ENCODE measurements around the gene ASRGL1.

ASRGL1 gene

GRCh38 chr11:62402960-62403730, 65.9 kb downstream of the ASRGL1 start:
- no peak overlapping the region for H3K27ac ChIP-seq (ENCODE audit: low read depth, low read length)
- WGBS, result 95% methylated on average over 12 of the region's 12 CpGs
- H3K4me1 ChIP-seq (ENCODE audit: insufficient read depth, low read length), result peaks cover 14% of the 10 kb centered on the region; the same call in 1 of the 2 replicates
- no peaks in the 10 kb centered on the region for H3K9me3 ChIP-seq (ENCODE audit: insufficient read depth, low read depth, low read length)
- H3K36me3 ChIP-seq (ENCODE audit: insufficient read depth, low read length), result no peaks in the 10 kb centered on the region
- H3K9ac ChIP-seq (ENCODE audit: low read depth, low read length), result no peak overlapping the region
- H3K27me3 ChIP-seq (ENCODE audit: insufficient read depth, low read length), result no peaks in the 10 kb centered on the region
- H3K4me3 ChIP-seq (ENCODE audit: low read length), result no peak overlapping the region

GRCh38 chr11:62404435-62404834, 67.2 kb downstream of the ASRGL1 start:
- 98% methylated on average over 6 of the region's 6 CpGs for WGBS

GRCh38 chr11:62404901-62405300, 67.7 kb downstream of the ASRGL1 start:
- no peak overlapping the region for H3K27ac ChIP-seq (ENCODE audit: low read depth, low read length)
- H3K27me3 ChIP-seq (ENCODE audit: insufficient read depth, low read length), result no peaks in the 10 kb centered on the region
- peaks cover 8% of the 10 kb centered on the region; the same call in 1 of the 2 replicates for H3K4me1 ChIP-seq (ENCODE audit: insufficient read depth, low read length)
- H3K9ac ChIP-seq (ENCODE audit: low read depth, low read length), result no peak overlapping the region
- WGBS, result 88% methylated on average over 5 of the region's 5 CpGs
- H3K36me3 ChIP-seq (ENCODE audit: insufficient read depth, low read length), result no peaks in the 10 kb centered on the region
- H3K9me3 ChIP-seq (ENCODE audit: insufficient read depth, low read depth, low read length), result no peaks in the 10 kb centered on the region
- no peak overlapping the region for H3K4me3 ChIP-seq (ENCODE audit: low read length)

More at GRCh38 chr11:62404435-62404834, 67.2 kb downstream of the ASRGL1 start:
- H3K36me3 ChIP-seq (ENCODE audit: insufficient read depth, low read length), result no peaks in the 10 kb centered on the region
- H3K4me3 ChIP-seq (ENCODE audit: low read length), result no peak overlapping the region
- no peak overlapping the region for H3K27ac ChIP-seq (ENCODE audit: low read depth, low read length)
- no peak overlapping the region for H3K9ac ChIP-seq (ENCODE audit: low read depth, low read length)
- H3K4me1 ChIP-seq (ENCODE audit: insufficient read depth, low read length), result peaks cover 8% of the 10 kb centered on the region; the same call in 1 of the 2 replicates
- no peaks in the 10 kb centered on the region for H3K27me3 ChIP-seq (ENCODE audit: insufficient read depth, low read length)
- H3K9me3 ChIP-seq (ENCODE audit: insufficient read depth, low read depth, low read length), result no peaks in the 10 kb centered on the region

- Histone ChIP-seq H3K27me3 (ENCODE audit: insufficient read depth, low read length) (no peaks in the 10 kb centered on the region), H3K9ac (ENCODE audit: low read depth, low read length) (no peak overlapping the region), H3K4me1 (ENCODE audit: insufficient read depth, low read length) (peaks cover 8% of the 10 kb centered on the region; the same call in 1 of the 2 replicates), H3K9me3 (ENCODE audit: insufficient read depth, low read depth, low read length) (no peaks in the 10 kb centered on the region), H3K4me3 (ENCODE audit: low read length) (no peak overlapping the region), H3K27ac (ENCODE audit: low read depth, low read length) (no peak overlapping the region), H3K36me3 (ENCODE audit: insufficient read depth, low read length) (no peaks in the 10 kb centered on the region)
- 87% methylated on average over 4 of the region's 4 CpGs for WGBS
Measured at GRCh38 chr11:62406034-62406433, 68.8 kb downstream of the ASRGL1 start.

- Histone ChIP-seq H3K9me3 (ENCODE audit: insufficient read depth, low read depth, low read length) (no peaks in the 10 kb centered on the region), H3K4me1 (ENCODE audit: insufficient read depth, low read length) (no peaks in the 10 kb centered on the region), H3K27me3 (ENCODE audit: insufficient read depth, low read length) (no peaks in the 10 kb centered on the region), H3K4me3 (ENCODE audit: low read length) (no peak overlapping the region), H3K27ac (ENCODE audit: low read depth, low read length) (no peak overlapping the region), H3K9ac (ENCODE audit: low read depth, low read length) (no peak overlapping the region), H3K36me3 (ENCODE audit: insufficient read depth, low read length) (no peaks in the 10 kb centered on the region)
- WGBS, result 92% methylated on average over 8 of the region's 8 CpGs
Measured at GRCh38 chr11:62409831-62410230, 72.6 kb downstream of the ASRGL1 start.

- Histone ChIP-seq H3K9me3 (ENCODE audit: insufficient read depth, low read depth, low read length) (no peaks in the 10 kb centered on the region), H3K9ac (ENCODE audit: low read depth, low read length) (no peak overlapping the region), H3K4me3 (ENCODE audit: low read length) (no peak overlapping the region), H3K4me1 (ENCODE audit: insufficient read depth, low read length) (no peaks in the 10 kb centered on the region), H3K36me3 (ENCODE audit: insufficient read depth, low read length) (no peaks in the 10 kb centered on the region), H3K27ac (ENCODE audit: low read depth, low read length) (no peak overlapping the region), H3K27me3 (ENCODE audit: insufficient read depth, low read length) (no peaks in the 10 kb centered on the region)
- 82% methylated on average over 8 of the region's 8 CpGs for WGBS
Measured at GRCh38 chr11:62410972-62411371, 73.7 kb downstream of the ASRGL1 start.

GRCh38 chr11:62411524-62411923, 74.3 kb downstream of the ASRGL1 start:
- Histone ChIP-seq H3K4me1 (ENCODE audit: insufficient read depth, low read length) (no peaks in the 10 kb centered on the region), H3K36me3 (ENCODE audit: insufficient read depth, low read length) (no peaks in the 10 kb centered on the region), H3K4me3 (ENCODE audit: low read length) (no peak overlapping the region), H3K9ac (ENCODE audit: low read depth, low read length) (no peak overlapping the region), H3K27me3 (ENCODE audit: insufficient read depth, low read length) (no peaks in the 10 kb centered on the region), H3K27ac (ENCODE audit: low read depth, low read length) (no peak overlapping the region), H3K9me3 (ENCODE audit: insufficient read depth, low read depth, low read length) (no peaks in the 10 kb centered on the region)
- WGBS, result 95% methylated on average over 5 of the region's 5 CpGs

- 90% methylated on average over 8 of the region's 8 CpGs for WGBS
- H3K36me3 ChIP-seq (ENCODE audit: insufficient read depth, low read length), result no peaks in the 10 kb centered on the region
- no peak overlapping the region for H3K4me3 ChIP-seq (ENCODE audit: low read length)
- H3K9ac ChIP-seq (ENCODE audit: low read depth, low read length), result no peak overlapping the region
- no peaks in the 10 kb centered on the region for H3K27me3 ChIP-seq (ENCODE audit: insufficient read depth, low read length)
- no peaks in the 10 kb centered on the region for H3K4me1 ChIP-seq (ENCODE audit: insufficient read depth, low read length)
- no peaks in the 10 kb centered on the region for H3K9me3 ChIP-seq (ENCODE audit: insufficient read depth, low read depth, low read length)
- no peak overlapping the region for H3K27ac ChIP-seq (ENCODE audit: low read depth, low read length)
Measured at GRCh38 chr11:62413060-62413696, 75.9 kb downstream of the ASRGL1 start.

GRCh38 chr11:62416596-62416995, 79.3 kb downstream of the ASRGL1 start:
- Histone ChIP-seq H3K27me3 (ENCODE audit: insufficient read depth, low read length) (no peaks in the 10 kb centered on the region), H3K4me3 (ENCODE audit: low read length) (no peak overlapping the region), H3K27ac (ENCODE audit: low read depth, low read length) (no peak overlapping the region), H3K9me3 (ENCODE audit: insufficient read depth, low read depth, low read length) (no peaks in the 10 kb centered on the region), H3K9ac (ENCODE audit: low read depth, low read length) (no peak overlapping the region), H3K4me1 (ENCODE audit: insufficient read depth, low read length) (no peaks in the 10 kb centered on the region), H3K36me3 (ENCODE audit: insufficient read depth, low read length) (no peaks in the 10 kb centered on the region)
- 92% methylated on average over 12 of the region's 12 CpGs for WGBS

GRCh38 chr11:62418136-62418535, 80.9 kb downstream of the ASRGL1 start:
- Histone ChIP-seq H3K4me1 (ENCODE audit: insufficient read depth, low read length) (no peaks in the 10 kb centered on the region), H3K4me3 (ENCODE audit: low read length) (no peak overlapping the region), H3K36me3 (ENCODE audit: insufficient read depth, low read length) (no peaks in the 10 kb centered on the region), H3K9ac (ENCODE audit: low read depth, low read length) (no peak overlapping the region), H3K9me3 (ENCODE audit: insufficient read depth, low read depth, low read length) (no peaks in the 10 kb centered on the region), H3K27me3 (ENCODE audit: insufficient read depth, low read length) (peaks cover 4% of the 10 kb centered on the region; the same call in 1 of the 2 replicates), H3K27ac (ENCODE audit: low read depth, low read length) (no peak overlapping the region)
- 96% methylated on average over 5 of the region's 5 CpGs for WGBS

- 90% methylated on average over 4 of the region's 4 CpGs for WGBS
- H3K27me3 ChIP-seq (ENCODE audit: insufficient read depth, low read length), result peaks cover 7% of the 10 kb centered on the region; the same call in 1 of the 2 replicates
- H3K4me1 ChIP-seq (ENCODE audit: insufficient read depth, low read length), result no peaks in the 10 kb centered on the region; the same call in 1 of the 2 replicates
- no peaks in the 10 kb centered on the region for H3K9me3 ChIP-seq (ENCODE audit: insufficient read depth, low read depth, low read length)
- no peaks in the 10 kb centered on the region for H3K36me3 ChIP-seq (ENCODE audit: insufficient read depth, low read length)
- no peak within 1 kb of the TSS for H3K27ac ChIP-seq (ENCODE audit: low read depth, low read length)
- H3K9ac ChIP-seq (ENCODE audit: low read depth, low read length), result no peak within 1 kb of the TSS
- H3K4me3 ChIP-seq (ENCODE audit: low read length), result no peak within 1 kb of the TSS
Measured at GRCh38 chr11:62418733-62419132, 81.5 kb downstream of the ASRGL1 start, which contains the start of gene SCGB1A1. TSS of gene SCGB1A1 (plus strand) at chr11:62419033. CDS start at chr11:62419096, 63 bp downstream.
